Fibroblast of the aortic adventitia (primary cell): Measurements from ENCODE around the gene RNF2. TPM values are rescaled to one million over a fixed set of nuclear protein-coding genes. Genes with fewer than 3 reads are reported as not detected.
"Not testable (repeated sequence)": the region's sequence is repeated elsewhere in the genome, so short reads cannot be mapped to it uniquely, and the experiment has no call there.

Experiments used
- DNase-seq: peaks from one replicate; pipeline ENCODE4 v3.0.0-alpha.2; 2010; ENCODE audit warnings: low read depth
- H3K4me3 ChIP-seq: 2 replicates; pipeline ENCODE4 v1.5.1; 2011; ENCODE audit warnings: low read depth, mild to moderate bottlenecking, control low read depth, low read length, moderate library complexity
- CTCF ChIP-seq: IDR thresholded peaks from 2 replicates; pipeline ENCODE4 v1.5.1; 2011; ENCODE audit warnings: mild to moderate bottlenecking, low read length, control low read depth, inconsistent platforms; ENCODE audit not compliant: insufficient read depth
- total RNA-seq: library from RNA; depleted of rRNA; stranded (reverse); fragments of >200 nt; gene quantifications from 2 replicates; pipeline ENCODE4 v1.2.3, GENCODE V29; 2012; ENCODE audit warnings: low replicate concordance

RNF2 gene
- total RNA-seq, result 17.7 and 27.0 TPM in 2 replicates

GRCh38 chr1:185044981-185045813 lies at the start of gene RNF2:
Gene RNF2, plus strand, starts transcription at chr1:185045558. Its CDS starts 41,996 bp downstream, at chr1:185087554.
- H3K4me3 ChIP-seq, result peak within 1 kb of the TSS; percentile 83
- no peak for TF ChIP-seq CTCF
- peak; percentile 68 for DNase-seq

- DNase-seq, H3K4me3 ChIP-seq: not testable (repeated sequence)
Measured at GRCh38 chr1:184999974-185000373, 45.4 kb upstream of the RNF2 start.

GRCh38 chr1:185001312-185001880 lies 44.0 kb upstream of the RNF2 start:
- H3K4me3 ChIP-seq, DNase-seq: not testable (repeated sequence)

GRCh38 chr1:185008838-185009237 lies 36.5 kb upstream of the RNF2 start:
- no peak overlapping the region for H3K4me3 ChIP-seq
- no peak for TF ChIP-seq CTCF
- DNase-seq, result no peak

DNA sequence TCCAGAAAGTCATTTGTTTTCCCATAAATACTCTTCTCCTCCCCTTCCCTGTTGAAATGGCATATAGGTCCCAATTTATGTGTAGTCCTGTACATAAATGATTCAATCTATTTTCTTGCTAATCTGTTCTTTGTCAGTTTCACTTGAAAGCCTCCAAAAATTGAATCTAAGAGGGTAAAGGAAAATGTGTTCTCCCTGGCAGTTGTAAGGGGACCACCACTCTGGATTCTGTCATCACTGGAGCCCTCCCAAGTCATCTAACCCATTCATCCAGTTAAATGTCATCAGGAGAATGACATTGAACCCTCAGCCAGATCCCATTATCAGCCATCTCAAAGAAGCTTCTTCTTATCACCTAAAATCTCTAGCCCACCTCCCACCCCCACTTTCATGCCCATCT lies 35.0 kb upstream of the RNF2 start:
- TF ChIP-seq CTCF, result no peak
- H3K4me3 ChIP-seq, result no peak overlapping the region
- DNase-seq, result no peak

GRCh38 chr1:185014941-185015340 lies 30.4 kb upstream of the RNF2 start:
- H3K4me3 ChIP-seq, result no peak overlapping the region
- TF ChIP-seq CTCF, result no peak
- no peak for DNase-seq

DNA sequence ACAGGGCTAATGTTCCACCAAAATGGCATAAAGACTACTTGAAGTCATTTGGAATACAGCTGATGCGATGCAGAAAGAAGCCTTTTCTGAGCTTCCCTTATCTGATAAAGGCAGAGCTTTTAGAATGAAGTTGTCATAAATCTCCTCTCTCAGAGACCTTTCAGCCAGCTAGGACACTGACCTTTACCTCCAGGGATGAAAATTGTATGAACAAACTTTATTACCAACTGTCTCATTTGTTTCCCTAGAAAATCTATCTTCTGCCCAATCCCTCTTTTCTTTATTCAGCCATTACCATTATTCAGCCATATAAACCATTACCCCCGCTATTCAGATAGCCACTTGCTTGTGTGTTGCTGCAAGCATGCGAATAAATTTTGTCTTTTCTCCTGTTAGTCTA lies 29.7 kb upstream of the RNF2 start:
- no peak for DNase-seq
- no peak for TF ChIP-seq CTCF
- H3K4me3 ChIP-seq, result no peak overlapping the region

DNA sequence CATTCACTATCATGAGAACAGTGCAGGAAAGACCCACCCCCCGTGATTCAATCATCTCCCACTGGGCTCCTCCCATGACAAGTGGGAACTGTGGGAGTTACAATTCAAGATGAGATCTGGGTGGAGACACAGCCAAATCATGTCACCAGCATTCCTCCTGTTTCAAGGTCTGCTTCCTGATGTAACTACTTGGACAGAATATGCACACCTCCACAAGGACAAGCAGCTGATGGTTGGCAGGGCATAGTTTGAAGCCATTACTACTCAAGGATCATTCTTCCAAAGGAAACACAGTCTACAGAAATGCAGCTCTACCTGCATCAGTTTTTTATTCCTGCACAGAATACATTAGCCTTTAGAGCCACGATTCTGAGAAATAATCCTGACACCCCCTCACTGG lies 28.5 kb upstream of the RNF2 start:
- no peak overlapping the region for H3K4me3 ChIP-seq
- peak; percentile 6 for DNase-seq
- no peak for TF ChIP-seq CTCF
